Endothelial cell of umbilical vein (primary cell): ENCODE measurements around the gene RTEL1. TPM values are rescaled to one million over a fixed set of nuclear protein-coding genes. Genes with fewer than 3 reads are reported as not detected.

Experiments used
- BruUV-seq: library from RNA; stranded (reverse); fragments of 400-500 nt; replicated peaks from 2 replicates; lab custom pipeline; 2021; lab: Mats Ljungman, UMichigan
- CTCF ChIA-PET: fragments of 300-600, 350-600 bp; sonication (Branson Sonifier 250); formaldehyde crosslinking; loops from one replicate; lab custom pipeline; 2021; ENCODE audit warnings: antibody characterized with exemption, inconsistent platforms; lab: Charles Lee
- POLR2A ChIA-PET: fragments of 300-600, 350-600 bp; sonication (Branson Sonifier 250); formaldehyde crosslinking; loops from one replicate; lab custom pipeline; 2021; ENCODE audit warnings: antibody characterized with exemption, inconsistent platforms; lab: Charles Lee
- DNase-seq: peaks from one replicate; pipeline ENCODE4 v3.0.0-alpha.2; 2011; ENCODE audit warnings: low read depth, low spot score
- FAIRE-seq: peaks from 2 replicates; lab custom pipeline; 2011; peaks lifted over from hg19 to GRCh38; lab: Jason Lieb, UNC
- H2AFZ ChIP-seq: 2 replicates; pipeline ENCODE4 v1.6.0; 2012; ENCODE audit warnings: low read depth, low read length, control low read depth, inconsistent platforms
- H3K27ac ChIP-seq: 2 replicates; pipeline ENCODE4 v1.5.1; 2011; ENCODE audit warnings: low read depth, mild to moderate bottlenecking, control low read depth, low read length, moderate library complexity; ENCODE audit not compliant: insufficient read depth
- H3K27me3 ChIP-seq, 2 experiments: 2 replicates each; pipeline versions ENCODE4 v1.6.0 to v1.6.1; 2011; ENCODE audit warnings: low read length in 2 of 2, mixed read lengths in 1 of 2; ENCODE audit not compliant: control insufficient read depth in 2 of 2, insufficient read depth in 2 of 2
- H3K36me3 ChIP-seq, 2 experiments: 2 replicates in 1 of 2; 3 replicates in 1 of 2; pipeline ENCODE4 v1.5.1; 2011; ENCODE audit warnings: low read length in 2 of 2, mild to moderate bottlenecking in 1 of 2, moderate library complexity in 1 of 2; ENCODE audit not compliant: control insufficient read depth in 2 of 2, insufficient read depth in 2 of 2; ENCODE audit errors: extremely low read depth in 1 of 2
- H3K4me1 ChIP-seq: 3 replicates; pipeline ENCODE4 v1.5.1; 2011; ENCODE audit warnings: mild to moderate bottlenecking, low read length; ENCODE audit not compliant: control insufficient read depth, insufficient read depth; ENCODE audit errors: extremely low read depth
- H3K4me2 ChIP-seq: 2 replicates; pipeline ENCODE4 v1.6.1; 2011; ENCODE audit warnings: low read length, control low read depth, mixed read lengths; ENCODE audit not compliant: insufficient read depth
- H3K4me3 ChIP-seq, 3 experiments: fragments of 200-600 bp in 1 of 3; sonication (generic), shearing (Covaris generic) in 1 of 3; replicated peaks in 1 of 3; 2 replicates each; pipeline ENCODE4 v1.5.1; 2011 to 2016; ENCODE audit warnings: control low read depth in 3 of 3, low read length in 3 of 3, mild to moderate bottlenecking in 2 of 3, inconsistent platforms in 1 of 3, low read depth in 1 of 3, moderate library complexity in 1 of 3; ENCODE audit not compliant: insufficient read depth in 1 of 3
- H3K79me2 ChIP-seq: 2 replicates; pipeline ENCODE4 v1.6.0; 2012; ENCODE audit warnings: low read length, inconsistent platforms; ENCODE audit not compliant: control insufficient read depth, insufficient read depth
- H3K9ac ChIP-seq: replicated peaks from 2 replicates; pipeline ENCODE3; 2011; ENCODE audit warnings: low read length, control low read depth; ENCODE audit not compliant: insufficient read depth; ENCODE audit errors: extremely low read depth
- H3K9me1 ChIP-seq: replicated peaks from 3 replicates; pipeline ENCODE4 v1.6.0; 2011; ENCODE audit warnings: mild to moderate bottlenecking, low read length; ENCODE audit not compliant: control insufficient read depth, insufficient read depth; ENCODE audit errors: extremely low read depth
- H3K9me3 ChIP-seq: replicated peaks from 2 replicates; pipeline ENCODE4 v1.5.1; 2012; ENCODE audit warnings: low read length, inconsistent platforms; ENCODE audit not compliant: control insufficient read depth, insufficient read depth
- H4K20me1 ChIP-seq: replicated peaks from 2 replicates; pipeline ENCODE3; 2011; ENCODE audit warnings: mild to moderate bottlenecking, low read length; ENCODE audit not compliant: control insufficient read depth, insufficient read depth; ENCODE audit errors: extremely low read depth
- EZH2 ChIP-seq: IDR thresholded peaks from 2 replicates; pipeline ENCODE4 v1.6.1; 2012; ENCODE audit warnings: borderline replicate concordance, low read depth, mild to moderate bottlenecking, moderate library complexity, low read length, inconsistent platforms; ENCODE audit not compliant: severe bottlenecking
- FOS ChIP-seq: IDR thresholded peaks from 2 replicates; pipeline ENCODE4 v1.6.1; 2011; ENCODE audit warnings: mild to moderate bottlenecking, low read length, moderate library complexity, borderline replicate concordance; ENCODE audit not compliant: insufficient read depth
- GATA2 ChIP-seq: IDR thresholded peaks from 2 replicates; pipeline ENCODE4 v1.7.0; 2011; ENCODE audit warnings: low read depth, mild to moderate bottlenecking, moderate library complexity, mixed read lengths, low read length; ENCODE audit not compliant: insufficient read length, insufficient read depth
- JUN ChIP-seq: IDR thresholded peaks from 2 replicates; pipeline ENCODE4 v1.6.1; 2011; ENCODE audit warnings: borderline replicate concordance, low read depth; ENCODE audit not compliant: insufficient read length, insufficient read depth
- MYC ChIP-seq: IDR thresholded peaks from one replicate; pipeline ENCODE4 v1.6.1; 2011; ENCODE audit warnings: mild to moderate bottlenecking, low read depth, low read length
- POLR2A ChIP-seq: IDR thresholded peaks from 2 replicates; pipeline ENCODE4 v1.6.1; 2012; ENCODE audit warnings: low read depth, mild to moderate bottlenecking, control low read depth, low read length
- POLR2AphosphoS5 ChIP-seq: IDR thresholded peaks from 2 replicates; pipeline ENCODE4 v1.6.1; 2012; ENCODE audit warnings: low read depth, mild to moderate bottlenecking, control low read depth, low read length, moderate library complexity; ENCODE audit not compliant: insufficient read depth
- dilution Hi-C: fragments of 300-500 bp; cut with MboI; formaldehyde crosslinking; loops from one replicate; pipeline ENCODE4 v1.15.0; 2019; ENCODE audit warnings: low sequenced_read_pairs; ENCODE audit not compliant: extremely low pct_ligation_motif_present
- intact Hi-C: fragments of 100-400 bp; cut with micrococcal nuclease; formaldehyde crosslinking; loops from one replicate; pipeline ENCODE4 v1.10.0; 2022
- polyA plus RNA-seq, 4 experiments: library from polyadenylated mRNA; depleted of rRNA in 3 of 4; stranded (reverse) in 3 of 4; unstranded in 1 of 4; fragments of >200 nt; gene quantifications; 2 replicates each; pipeline versions ENCODE4 v1.2.1 to v1.2.3, GENCODE V29; 2011 to 2012; ENCODE audit warnings: missing spikeins in 1 of 4
- total RNA-seq: library from RNA; stranded (reverse); gene quantifications from 2 replicates; pipeline ENCODE4 v1.2.3, GENCODE V29; 2021
- TF ChIP-seq, protein P1 (sequence below), 2 donors: IDR thresholded peaks; 1 replicate in 1 of 2; 2 replicates in 1 of 2; pipeline ENCODE4 v1.5.1; 2011; ENCODE audit warnings: low read length in 2 of 2, mild to moderate bottlenecking in 2 of 2, moderate library complexity in 2 of 2, control low read depth in 1 of 2, inconsistent platforms in 1 of 2, low read depth in 1 of 2; ENCODE audit not compliant: insufficient read depth in 1 of 2; ENCODE audit errors: extremely low read depth in 1 of 2
- TF ChIP-seq, protein P2 (sequence below): IDR thresholded peaks from 2 replicates; pipeline ENCODE4 v1.6.1; 2011; ENCODE audit not compliant: insufficient read depth, insufficient read length

The RTEL1 gene
- total and polyA plus RNA-seq, 2 donors (not counting 3 experiments of a cell fraction or from before 2014, with no cell fraction given): 17.0 to 44.9 TPM

DNA sequence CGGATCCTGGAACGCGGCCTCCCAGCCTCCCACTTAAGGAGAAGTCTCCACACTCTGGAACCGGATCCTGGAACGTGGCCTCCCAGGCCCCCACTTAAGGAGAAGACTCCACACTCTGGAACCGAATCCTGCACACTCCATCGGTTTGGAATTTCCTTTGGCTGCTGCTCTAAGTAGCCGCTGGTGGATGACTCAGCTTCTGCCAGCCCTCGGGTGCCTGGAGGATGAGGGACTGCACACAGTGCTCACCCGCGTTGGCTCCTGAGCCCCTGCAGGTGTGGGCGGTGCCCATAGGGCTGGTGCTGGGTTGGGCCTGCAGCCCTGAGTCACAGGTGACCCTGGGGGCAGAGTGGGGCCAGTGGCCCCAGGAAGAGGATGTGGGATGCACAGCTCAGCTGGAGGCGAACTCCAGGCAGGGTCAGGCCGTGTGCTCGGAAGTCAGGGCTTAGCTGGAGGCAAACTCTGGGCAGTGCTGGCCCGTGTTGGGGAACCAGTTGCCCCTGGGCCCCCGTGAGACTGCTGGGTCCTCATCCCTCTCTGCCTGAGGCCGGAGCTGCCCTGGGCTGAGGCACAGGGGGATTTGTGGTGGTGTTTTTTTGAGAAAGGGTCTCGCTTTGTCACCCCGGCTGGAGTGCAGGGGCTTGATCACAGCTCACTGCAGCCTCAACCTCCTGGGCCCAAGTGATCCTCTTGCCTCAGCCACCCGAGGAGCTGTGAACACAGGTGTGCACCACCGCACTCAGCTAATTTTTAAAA lies 24.4 kb downstream of the RTEL1 start:
- TF ChIP-seq POLR2A (peak; percentile 60), EZH2 (no peak), FOS (peak; percentile 98), POLR2AphosphoS5 (peak; percentile 95), MYC (no peak), GATA2 (no peak), JUN (peak; percentile 69)
- TF ChIP-seq, protein P1, sequence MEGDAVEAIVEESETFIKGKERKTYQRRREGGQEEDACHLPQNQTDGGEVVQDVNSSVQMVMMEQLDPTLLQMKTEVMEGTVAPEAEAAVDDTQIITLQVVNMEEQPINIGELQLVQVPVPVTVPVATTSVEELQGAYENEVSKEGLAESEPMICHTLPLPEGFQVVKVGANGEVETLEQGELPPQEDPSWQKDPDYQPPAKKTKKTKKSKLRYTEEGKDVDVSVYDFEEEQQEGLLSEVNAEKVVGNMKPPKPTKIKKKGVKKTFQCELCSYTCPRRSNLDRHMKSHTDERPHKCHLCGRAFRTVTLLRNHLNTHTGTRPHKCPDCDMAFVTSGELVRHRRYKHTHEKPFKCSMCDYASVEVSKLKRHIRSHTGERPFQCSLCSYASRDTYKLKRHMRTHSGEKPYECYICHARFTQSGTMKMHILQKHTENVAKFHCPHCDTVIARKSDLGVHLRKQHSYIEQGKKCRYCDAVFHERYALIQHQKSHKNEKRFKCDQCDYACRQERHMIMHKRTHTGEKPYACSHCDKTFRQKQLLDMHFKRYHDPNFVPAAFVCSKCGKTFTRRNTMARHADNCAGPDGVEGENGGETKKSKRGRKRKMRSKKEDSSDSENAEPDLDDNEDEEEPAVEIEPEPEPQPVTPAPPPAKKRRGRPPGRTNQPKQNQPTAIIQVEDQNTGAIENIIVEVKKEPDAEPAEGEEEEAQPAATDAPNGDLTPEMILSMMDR (IDR thresholded peaks at IDR 0.05; ENCODE audit: extremely low read depth in 1 of 2, insufficient read depth in 1 of 2, low read depth in 1 of 2, low read length in 2 of 2): no peak
- TF ChIP-seq, protein P2, sequence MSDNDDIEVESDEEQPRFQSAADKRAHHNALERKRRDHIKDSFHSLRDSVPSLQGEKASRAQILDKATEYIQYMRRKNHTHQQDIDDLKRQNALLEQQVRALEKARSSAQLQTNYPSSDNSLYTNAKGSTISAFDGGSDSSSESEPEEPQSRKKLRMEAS: no peak
- Histone ChIP-seq H3K4me1 (peaks cover 45% of the 10 kb centered on the region), H3K27ac (peak overlapping the region; percentile 75), H3K9me1 (no peaks in the 10 kb centered on the region), H3K9ac (peak overlapping the region; percentile 35), H4K20me1 (no peaks in the 10 kb centered on the region), H3K4me2 (peak overlapping the region; percentile 28), H3K4me3 (no peak overlapping the region), H3K27me3 (no peaks in the 10 kb centered on the region), H3K79me2 (peaks cover 4% of the 10 kb centered on the region), H3K36me3 (peaks cover 0 to 12% of the 10 kb centered on the region in 2 experiments), H2AFZ (no peak overlapping the region), H3K9me3 (no peaks in the 10 kb centered on the region)
- POLR2A ChIA-PET: interaction anchor here (0.6 to 1.6 kb wide), 2 partner anchors 24 to 41 kb away, joined by 3 to 6 read pairs; partner anchors contain the start of gene RTEL1
- CTCF ChIA-PET: interaction anchor here (0.7 to 4.1 kb wide), 9 partner anchors 9 to 144 kb away, joined by 3 to 17 read pairs (median 4); partner anchors contain the start of genes ARFRP1, RTEL1 and ZGPAT
- BruUV-seq: TSS peak; percentile 10
- intact Hi-C loops (loop anchor here (1.0 kb wide), 1 partner anchor 24 kb away; the partner anchor contains the start of gene RTEL1), dilution Hi-C loops (no loop called here)
- FAIRE-seq: peak; percentile 99
- peak; percentile 92 for DNase-seq
